Mesendoderm (in vitro differentiated cells): ENCODE measurements around the gene ZFYVE1.

ENCODE experiments used
- DNase-seq: peaks from one replicate; pipeline ENCODE4 v3.0.0; 2013
- H2AK5ac ChIP-seq: 2 replicates; pipeline ENCODE4 v1.6.1; 2013; ENCODE audit warnings: low read length, inconsistent platforms
- H2BK120ac ChIP-seq: 2 replicates; pipeline ENCODE4 v1.6.1; 2013; ENCODE audit warnings: low read depth, mild to moderate bottlenecking, low read length, moderate library complexity, mixed read lengths
- H2BK15ac ChIP-seq: replicated peaks from 2 replicates; pipeline ENCODE4 v1.6.1; 2013; ENCODE audit warnings: low read depth, mild to moderate bottlenecking, moderate library complexity
- H2BK5ac ChIP-seq: 2 replicates; pipeline ENCODE4 v1.6.1; 2013; ENCODE audit warnings: low read length, inconsistent platforms
- H3K18ac ChIP-seq: 2 replicates; pipeline ENCODE4 v1.6.1; 2013; ENCODE audit warnings: mild to moderate bottlenecking, low read length, mixed read lengths
- H3K23ac ChIP-seq: one replicate; pipeline ENCODE4 v1.6.1; 2013; ENCODE audit warnings: low read length
- H3K27ac ChIP-seq: 2 replicates; pipeline ENCODE4 v1.5.1; 2013; ENCODE audit warnings: low read depth, mild to moderate bottlenecking, inconsistent platforms, low read length, moderate library complexity
- H3K27me3 ChIP-seq: 2 replicates; pipeline ENCODE4 v1.6.1; 2013; ENCODE audit warnings: low read length, control low read depth, mild to moderate bottlenecking, inconsistent platforms; ENCODE audit not compliant: insufficient read depth, poor library complexity
- H3K36me3 ChIP-seq: 2 replicates; pipeline ENCODE4 v1.6.1; 2013; ENCODE audit warnings: low read length, inconsistent platforms; ENCODE audit not compliant: control insufficient read depth, insufficient read depth
- H3K4ac ChIP-seq: one replicate; pipeline ENCODE4 v1.6.1; 2013; ENCODE audit warnings: low read depth, mild to moderate bottlenecking, low read length, moderate library complexity
- H3K4me1 ChIP-seq: 2 replicates; pipeline ENCODE4 v1.6.1; 2013; ENCODE audit warnings: low read depth, low read length, inconsistent platforms; ENCODE audit not compliant: control insufficient read depth
- H3K4me2 ChIP-seq: 2 replicates; pipeline ENCODE4 v1.6.1; 2013; ENCODE audit warnings: low read length
- H3K4me3 ChIP-seq: 2 replicates; pipeline ENCODE4 v1.5.1; 2013; ENCODE audit warnings: mild to moderate bottlenecking, low read length
- H3K56ac ChIP-seq: one replicate; pipeline ENCODE4 v1.6.1; 2013; ENCODE audit warnings: low read length
- H3K79me1 ChIP-seq: 2 replicates; pipeline ENCODE4 v1.6.1; 2013; ENCODE audit warnings: low read length, inconsistent platforms
- H3K79me2 ChIP-seq: 2 replicates; pipeline ENCODE4 v1.6.1; 2013; ENCODE audit warnings: mild to moderate bottlenecking, low read length; ENCODE audit not compliant: control insufficient read depth, insufficient read depth
- H3K9ac ChIP-seq: 2 replicates; pipeline ENCODE4 v1.6.1; 2013; ENCODE audit warnings: low read length, inconsistent platforms
- H4K5ac ChIP-seq: one replicate; pipeline ENCODE4 v1.6.1; 2013; ENCODE audit warnings: low read length
- H4K8ac ChIP-seq: one replicate; pipeline ENCODE4 v1.6.1; 2013; ENCODE audit warnings: low read depth, mild to moderate bottlenecking, control low read depth, low read length, moderate library complexity
- WGBS: extraction: QIAGEN DNeasy Blood & Tissue Kit; methylation state at CpG from one replicate; pipeline ENCODE4 v1.1.7; 2013; ENCODE audit warnings: low lambda C conversion rate, missing lambda C conversion rate; ENCODE audit not compliant: insufficient coverage; ENCODE audit errors: extremely low coverage; 5-methylcytosine and 5-hydroxymethylcytosine counted together

ZFYVE1 gene

GRCh38 chr14:72999316-72999715 lies 27.6 kb downstream of the ZFYVE1 start:
- no CpG with 5 or more reads among the region's 4 CpGs for WGBS
- no peak for DNase-seq

GRCh38 chr14:72998252-72998903 lies 28.5 kb downstream of the ZFYVE1 start:
- no peak overlapping the region for H4K8ac ChIP-seq
- H2BK15ac ChIP-seq = no peak overlapping the region
- no peak overlapping the region for H3K56ac ChIP-seq
- no CpG with 5 or more reads among the region's 2 CpGs for whole genome bisulfite sequencing
- no peak overlapping the region for H3K18ac ChIP-seq
- H3K79me1 ChIP-seq = no peaks in the 10 kb centered on the region
- H3K79me2 ChIP-seq = no peaks in the 10 kb centered on the region
- no peak overlapping the region for H2AK5ac ChIP-seq
- no peak for DNase-seq
- no peak overlapping the region for H2BK120ac ChIP-seq
- H3K4me3 ChIP-seq = no peak overlapping the region
- no peak overlapping the region for H3K27ac ChIP-seq
- no peak overlapping the region for H3K23ac ChIP-seq
- peaks cover 2% of the 10 kb centered on the region for H3K36me3 ChIP-seq
- no peak overlapping the region for H3K4ac ChIP-seq
- no peak overlapping the region for H4K5ac ChIP-seq
- H3K9ac ChIP-seq = no peak overlapping the region
- H3K4me1 ChIP-seq = no peaks in the 10 kb centered on the region
- no peaks in the 10 kb centered on the region for H3K27me3 ChIP-seq
- H2BK5ac ChIP-seq = no peak overlapping the region
- no peak overlapping the region for H3K4me2 ChIP-seq

More at GRCh38 chr14:72999316-72999715, 27.6 kb downstream of the ZFYVE1 start:
- H2AK5ac ChIP-seq = no peak overlapping the region
- no peak overlapping the region for H2BK15ac ChIP-seq
- no peak overlapping the region for H4K8ac ChIP-seq
- H2BK120ac ChIP-seq = no peak overlapping the region
- H3K4me1 ChIP-seq = no peaks in the 10 kb centered on the region
- no peak overlapping the region for H3K18ac ChIP-seq
- H2BK5ac ChIP-seq = no peak overlapping the region
- no peak overlapping the region for H3K4me2 ChIP-seq
- no peak overlapping the region for H3K9ac ChIP-seq
- no peak overlapping the region for H3K4ac ChIP-seq
- no peak overlapping the region for H3K23ac ChIP-seq
- H3K79me2 ChIP-seq = no peaks in the 10 kb centered on the region
- no peaks in the 10 kb centered on the region for H3K79me1 ChIP-seq
- H3K56ac ChIP-seq = no peak overlapping the region
- no peaks in the 10 kb centered on the region for H3K27me3 ChIP-seq
- peaks cover 2% of the 10 kb centered on the region for H3K36me3 ChIP-seq
- no peak overlapping the region for H3K27ac ChIP-seq
- H3K4me3 ChIP-seq = no peak overlapping the region
- no peak overlapping the region for H4K5ac ChIP-seq

- Histone ChIP-seq H3K9ac (no peak overlapping the region), H3K4me1 (no peaks in the 10 kb centered on the region), H3K79me2 (no peaks in the 10 kb centered on the region), H3K79me1 (no peaks in the 10 kb centered on the region), H3K18ac (no peak overlapping the region), H2BK120ac (no peak overlapping the region), H3K27me3 (no peaks in the 10 kb centered on the region), H4K5ac (no peak overlapping the region), H3K4ac (no peak overlapping the region), H3K4me2 (no peak overlapping the region), H2AK5ac (no peak overlapping the region), H3K4me3 (no peak overlapping the region), H4K8ac (no peak overlapping the region), H3K36me3 (peaks cover 2% of the 10 kb centered on the region), H3K27ac (no peak overlapping the region), H2BK5ac (no peak overlapping the region), H2BK15ac (no peak overlapping the region), H3K56ac (no peak overlapping the region), H3K23ac (no peak overlapping the region)
- WGBS = no CpG with 5 or more reads among the region's 6 CpGs
- no peak for DNase-seq
Observed at GRCh38 chr14:72996916-72997315, 30.0 kb downstream of the ZFYVE1 start.

- no peak overlapping the region for H3K27ac ChIP-seq
- H3K79me2 ChIP-seq = no peaks in the 10 kb centered on the region
- no peak overlapping the region for H2BK5ac ChIP-seq
- H3K4ac ChIP-seq = no peak overlapping the region
- no peak overlapping the region for H3K4me2 ChIP-seq
- H3K9ac ChIP-seq = no peak overlapping the region
- no peak overlapping the region for H2AK5ac ChIP-seq
- no peak overlapping the region for H3K18ac ChIP-seq
- H2BK120ac ChIP-seq = no peak overlapping the region
- no peak for DNase-seq
- no peak overlapping the region for H2BK15ac ChIP-seq
- WGBS = no CpG with 5 or more reads among the region's 8 CpGs
- H3K4me1 ChIP-seq = no peaks in the 10 kb centered on the region
- H4K8ac ChIP-seq = no peak overlapping the region
- H3K79me1 ChIP-seq = no peaks in the 10 kb centered on the region
- no peak overlapping the region for H3K56ac ChIP-seq
- H3K4me3 ChIP-seq = no peak overlapping the region
- no peak overlapping the region for H4K5ac ChIP-seq
- H3K23ac ChIP-seq = no peak overlapping the region
- H3K27me3 ChIP-seq = no peaks in the 10 kb centered on the region
- H3K36me3 ChIP-seq = no peaks in the 10 kb centered on the region
Observed at GRCh38 chr14:72990171-72990570, 36.7 kb downstream of the ZFYVE1 start.

- Histone ChIP-seq H3K4me2 (no peak overlapping the region), H3K23ac (no peak overlapping the region), H3K27me3 (no peaks in the 10 kb centered on the region), H3K27ac (no peak overlapping the region), H3K56ac (no peak overlapping the region), H2BK15ac (no peak overlapping the region), H3K4ac (no peak overlapping the region), H2BK5ac (no peak overlapping the region), H3K36me3 (no peaks in the 10 kb centered on the region), H3K18ac (no peak overlapping the region), H4K5ac (no peak overlapping the region), H3K4me3 (no peak overlapping the region), H3K79me2 (no peaks in the 10 kb centered on the region), H3K4me1 (no peaks in the 10 kb centered on the region), H3K9ac (no peak overlapping the region), H2AK5ac (no peak overlapping the region), H3K79me1 (no peaks in the 10 kb centered on the region), H4K8ac (no peak overlapping the region), H2BK120ac (no peak overlapping the region)
- DNase-seq = no peak
- no CpG with 5 or more reads among the region's 2 CpGs for WGBS
Observed at GRCh38 chr14:72986857-72987256, 40.0 kb downstream of the ZFYVE1 start.

- H3K4me2 ChIP-seq = no peak overlapping the region
Observed at GRCh38 chr14:72986214-72986613, 40.7 kb downstream of the ZFYVE1 start.

More at GRCh38 chr14:72986214-72986613, 40.7 kb downstream of the ZFYVE1 start:
- Histone ChIP-seq H2BK120ac (no peak overlapping the region), H3K18ac (no peak overlapping the region), H3K4me1 (no peaks in the 10 kb centered on the region), H3K23ac (no peak overlapping the region), H3K9ac (no peak overlapping the region), H3K56ac (no peak overlapping the region), H2AK5ac (no peak overlapping the region), H3K4ac (no peak overlapping the region), H3K4me3 (no peak overlapping the region), H2BK5ac (no peak overlapping the region), H2BK15ac (no peak overlapping the region), H3K27ac (no peak overlapping the region), H4K5ac (no peak overlapping the region), H3K36me3 (no peaks in the 10 kb centered on the region), H3K27me3 (no peaks in the 10 kb centered on the region), H3K79me1 (no peaks in the 10 kb centered on the region), H3K79me2 (no peaks in the 10 kb centered on the region), H4K8ac (no peak overlapping the region)
- WGBS = no CpG with 5 or more reads among the region's 3 CpGs
- DNase-seq = no peak
